ENCODE measurements around the gene RBP3.

RBP3 gene

GRCh38 chr10:47401874-47402640 is 53.9 kb downstream of the RBP3 start:
- no peak overlapping the region for H3K27ac ChIP-seq
- TF ChIP-seq CTCF (IDR thresholded peaks at IDR 0.05) (no peak), ZFX (IDR thresholded peaks at IDR 0.05; ENCODE audit: borderline replicate concordance) (no peak)

DNA sequence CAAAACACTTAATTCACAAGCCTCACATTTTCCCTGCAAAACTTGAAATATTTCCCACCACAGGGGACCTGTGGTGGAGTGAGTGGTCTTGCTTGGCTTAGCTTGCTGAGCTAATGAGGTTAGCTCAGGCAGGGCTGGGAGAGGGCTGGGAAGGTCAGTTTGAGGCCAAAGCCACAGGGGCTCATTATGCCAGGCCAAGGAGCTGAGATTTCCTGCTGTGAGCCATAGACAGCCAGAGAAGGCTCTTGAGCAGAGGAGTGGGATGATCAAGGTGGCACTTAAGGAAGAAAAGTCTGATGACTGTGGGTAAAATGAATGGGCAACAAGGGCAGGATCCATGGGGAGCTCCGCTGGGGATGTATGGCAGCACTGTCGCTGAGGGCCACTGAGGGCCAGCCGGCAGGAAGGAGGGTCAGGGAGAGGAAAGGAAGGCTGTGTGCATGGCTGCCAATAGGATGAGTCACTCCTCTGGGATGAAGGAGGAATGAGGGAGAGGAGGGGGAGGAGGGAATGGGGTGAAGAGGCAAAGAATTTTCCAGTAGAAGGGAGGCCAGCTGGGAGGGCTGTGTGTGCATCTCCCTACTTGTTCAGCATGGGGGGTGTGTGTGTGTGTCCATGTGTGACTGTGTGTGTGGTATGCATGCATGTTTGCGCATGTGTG is 54.6 kb downstream of the RBP3 start:
- H3K27ac ChIP-seq: no peak overlapping the region

DNA sequence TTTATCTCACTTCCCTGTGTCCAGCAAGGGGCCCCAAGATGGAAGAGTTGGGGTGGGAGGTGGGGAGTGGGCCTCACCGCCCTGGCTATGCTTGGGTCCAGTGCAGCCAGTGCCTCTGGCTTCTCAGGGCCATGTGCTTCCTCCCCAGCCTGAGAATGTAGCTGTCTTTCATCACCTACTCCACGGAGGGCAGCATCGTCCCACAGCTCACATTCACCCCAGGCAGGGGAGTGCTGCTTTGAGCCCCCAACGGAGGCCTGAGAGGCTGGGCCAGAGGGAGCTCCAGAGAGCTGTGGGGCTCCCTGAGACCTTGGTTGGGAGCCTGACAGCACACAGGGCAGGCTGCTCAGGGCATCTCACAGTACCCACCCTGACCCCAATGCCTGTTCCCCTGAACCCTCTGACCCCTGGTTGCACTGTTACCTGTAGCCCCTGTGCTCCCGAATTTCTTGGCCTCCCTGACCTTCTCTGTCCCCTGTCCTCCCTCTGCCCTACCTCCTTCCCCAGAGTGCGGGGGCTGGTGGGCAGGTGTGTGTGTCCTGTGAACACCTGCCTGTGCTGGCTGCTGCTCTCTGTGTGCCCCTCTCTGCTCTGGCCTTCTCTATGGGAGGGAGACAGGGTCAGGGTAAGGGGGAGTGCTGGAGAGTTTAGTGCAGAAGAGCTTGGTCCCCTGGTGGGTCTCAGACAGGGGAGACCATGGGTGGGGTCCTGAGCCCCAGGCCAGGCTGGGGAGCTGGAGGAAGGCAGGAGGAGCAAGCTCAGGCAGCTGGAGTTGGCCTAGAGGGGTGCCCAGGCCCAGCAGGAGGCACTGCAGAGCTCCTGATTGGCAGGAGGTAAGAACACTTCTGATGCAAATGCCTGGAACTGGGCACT is 55.5 kb downstream of the RBP3 start:
- TF ChIP-seq CTCF (IDR thresholded peaks at IDR 0.05) (peak; percentile 9; the same call in 1 of the 2 replicates), ZFX (IDR thresholded peaks at IDR 0.05; ENCODE audit: borderline replicate concordance) (no peak)
- no peak overlapping the region for H3K27ac ChIP-seq

More for the DNA sequence above, 54.6 kb downstream of the RBP3 start:
- no peak for TF ChIP-seq CTCF (IDR thresholded peaks at IDR 0.05)
- TF ChIP-seq ZFX (IDR thresholded peaks at IDR 0.05; ENCODE audit: borderline replicate concordance): no peak

- TF ChIP-seq ZFX (IDR thresholded peaks at IDR 0.05; ENCODE audit: borderline replicate concordance) (no peak), CTCF (IDR thresholded peaks at IDR 0.05) (no peak)
These were observed 56.3 kb downstream of the RBP3 start for GRCh38 chr10:47404446-47404845.

DNA sequence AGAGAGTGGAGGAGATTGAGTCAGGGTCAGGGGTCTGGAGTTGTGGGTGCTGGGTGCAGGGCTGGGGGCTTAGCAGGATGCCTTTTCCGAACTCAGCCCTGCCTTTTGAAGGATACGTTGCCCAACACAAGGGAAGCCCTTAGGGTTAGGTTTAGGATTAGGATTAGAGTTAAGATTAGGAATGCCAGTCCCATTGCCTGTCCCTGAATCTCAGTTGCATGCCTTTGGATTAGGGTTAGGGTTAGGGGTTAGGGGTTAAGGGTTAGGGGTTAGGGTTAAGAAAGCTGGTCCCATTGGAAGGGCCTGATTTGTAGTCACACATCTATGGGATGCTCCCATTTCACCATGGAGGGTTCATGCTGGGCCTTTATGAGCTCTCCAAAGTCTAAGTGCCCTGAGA is 56.8 kb downstream of the RBP3 start:
- TF ChIP-seq CTCF (IDR thresholded peaks at IDR 0.05) (no peak), ZFX (IDR thresholded peaks at IDR 0.05; ENCODE audit: borderline replicate concordance) (no peak)
- H3K27ac ChIP-seq: no peak overlapping the region

More at GRCh38 chr10:47404446-47404845, 56.3 kb downstream of the RBP3 start:
- H3K27ac ChIP-seq: no peak overlapping the region

DNA sequence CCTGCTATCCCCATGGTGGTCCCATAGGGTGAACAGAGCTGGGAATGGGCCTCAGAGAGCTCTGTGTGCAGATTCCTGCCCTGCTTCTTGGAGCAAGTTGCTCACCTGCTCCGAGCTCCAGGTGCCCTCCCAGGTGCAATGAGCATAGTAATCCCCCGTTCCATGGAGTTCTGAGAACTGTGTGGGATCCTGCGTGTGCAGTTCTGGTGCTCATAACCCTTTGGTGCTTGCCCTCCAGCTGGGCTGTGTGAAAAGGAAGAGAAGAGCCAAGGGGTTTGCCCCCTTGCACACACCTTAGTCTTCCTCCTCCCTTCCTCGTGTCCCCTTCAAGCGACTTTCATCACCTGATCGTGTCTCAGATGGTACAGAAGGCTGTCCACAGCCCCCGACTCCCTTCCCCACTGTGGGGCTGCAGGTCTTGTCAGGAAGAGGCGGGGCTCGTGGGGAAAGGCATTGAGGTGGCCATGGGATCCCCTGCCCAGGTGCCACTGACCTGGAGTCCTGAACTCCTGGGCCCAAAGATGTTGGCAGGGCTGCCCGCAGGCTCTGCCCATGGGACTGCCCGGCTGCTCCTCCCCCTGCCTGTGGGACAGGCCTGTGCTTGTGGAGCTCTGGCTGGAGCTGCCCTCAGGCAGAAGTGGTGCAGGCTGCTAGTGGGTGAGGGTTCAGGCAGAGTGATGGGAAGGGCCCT is 57.8 kb downstream of the RBP3 start:
- H3K27ac ChIP-seq: no peak overlapping the region

More for the DNA sequence above, 57.8 kb downstream of the RBP3 start:
- TF ChIP-seq CTCF (IDR thresholded peaks at IDR 0.05) (no peak), ZFX (IDR thresholded peaks at IDR 0.05; ENCODE audit: borderline replicate concordance) (no peak)
